Measurements from ENCODE around the gene NTRK2. TPM values are rescaled to one million over a fixed set of nuclear protein-coding genes. Genes with fewer than 3 reads are reported as not detected.

Gene NTRK2
- total RNA-seq, 1 donor from 2014 or later: 0.02 TPM

GRCh38 chr9:84969084-84969483 lies 299.6 kb downstream of the NTRK2 start:
- H4K20me1 ChIP-seq (ENCODE audit: low read depth): no peaks in the 10 kb centered on the region
- no peak overlapping the region for H3K9ac ChIP-seq
- H3K4me2 ChIP-seq: no peak overlapping the region
- no peaks in the 10 kb centered on the region for H3F3A ChIP-seq (ENCODE audit: low read depth)
- no peak overlapping the region for H2AFZ ChIP-seq (replicated peaks)
- Mint-ChIP-seq H3K4me3 (no peak overlapping the region), H3K27ac (no peak overlapping the region), H3K27me3 (ENCODE audit: insufficient read depth, low read depth) (no peaks in the 10 kb centered on the region), H3K36me3 (no peaks in the 10 kb centered on the region), H3K9me3 (no peaks in the 10 kb centered on the region), H3K4me1 (peaks cover 8% of the 10 kb centered on the region)
- DNase-seq (ENCODE audit: low spot score): no peak
- no peaks in the 10 kb centered on the region for H3K27me3 ChIP-seq
- no peaks in the 10 kb centered on the region for H3K9me3 ChIP-seq (ENCODE audit: low read depth)
- TF ChIP-seq CTCF (IDR thresholded peaks at IDR 0.05) (no peak), EZH2 (IDR thresholded peaks at IDR 0.05) (no peak), EZH2phosphoT487 (IDR thresholded peaks at IDR 0.05) (no peak)
- no peaks in the 10 kb centered on the region for H3K79me2 ChIP-seq (ENCODE audit: low read depth)
- no peaks in the 10 kb centered on the region for H3K4me1 ChIP-seq
- H3K27ac ChIP-seq: no peak overlapping the region
- H3K36me3 ChIP-seq: no peaks in the 10 kb centered on the region
- no peak overlapping the region for H3K4me3 ChIP-seq

GRCh38 chr9:84969736-84970135 lies 300.2 kb downstream of the NTRK2 start:
- Mint-ChIP-seq H3K36me3 (no peaks in the 10 kb centered on the region), H3K4me1 (peaks cover 14% of the 10 kb centered on the region), H3K27ac (no peak overlapping the region)

GRCh38 chr9:84970432-84970831 lies 300.9 kb downstream of the NTRK2 start:
- Mint-ChIP-seq H3K4me1 (peaks cover 21% of the 10 kb centered on the region), H3K27ac (no peak overlapping the region), H3K4me3 (no peak overlapping the region), H3K27me3 (ENCODE audit: insufficient read depth, low read depth) (no peaks in the 10 kb centered on the region), H3K36me3 (no peaks in the 10 kb centered on the region), H3K9me3 (no peaks in the 10 kb centered on the region)
- no peaks in the 10 kb centered on the region for H3F3A ChIP-seq (ENCODE audit: low read depth)
- H4K20me1 ChIP-seq (ENCODE audit: low read depth): no peaks in the 10 kb centered on the region
- no peak overlapping the region for H3K9ac ChIP-seq
- H3K9me3 ChIP-seq (ENCODE audit: low read depth): no peaks in the 10 kb centered on the region
- H3K4me1 ChIP-seq: no peaks in the 10 kb centered on the region
- H3K4me3 ChIP-seq: no peak overlapping the region
- H3K79me2 ChIP-seq (ENCODE audit: low read depth): no peaks in the 10 kb centered on the region
- H2AFZ ChIP-seq (replicated peaks): no peak overlapping the region
- DNase-seq (ENCODE audit: low spot score): no peak
- H3K27me3 ChIP-seq: no peaks in the 10 kb centered on the region
- no peak overlapping the region for H3K4me2 ChIP-seq
- TF ChIP-seq EZH2 (IDR thresholded peaks at IDR 0.05): no peak
- no peak for TF ChIP-seq CTCF (IDR thresholded peaks at IDR 0.05)
- TF ChIP-seq EZH2phosphoT487 (IDR thresholded peaks at IDR 0.05): no peak
- H3K36me3 ChIP-seq: no peaks in the 10 kb centered on the region
- no peak overlapping the region for H3K27ac ChIP-seq

More at GRCh38 chr9:84969736-84970135, 300.2 kb downstream of the NTRK2 start:
- no peaks in the 10 kb centered on the region for H3K27me3 Mint-ChIP-seq (ENCODE audit: insufficient read depth, low read depth)
- Histone ChIP-seq H3K9ac (no peak overlapping the region), H3F3A (ENCODE audit: low read depth) (no peaks in the 10 kb centered on the region), H3K36me3 (no peaks in the 10 kb centered on the region), H3K4me1 (no peaks in the 10 kb centered on the region), H3K79me2 (ENCODE audit: low read depth) (no peaks in the 10 kb centered on the region), H3K4me3 (no peak overlapping the region), H4K20me1 (ENCODE audit: low read depth) (no peaks in the 10 kb centered on the region), H3K27me3 (no peaks in the 10 kb centered on the region), H3K9me3 (ENCODE audit: low read depth) (no peaks in the 10 kb centered on the region), H3K27ac (no peak overlapping the region), H2AFZ (replicated peaks) (no peak overlapping the region), H3K4me2 (no peak overlapping the region)
- H3K4me3 Mint-ChIP-seq: no peak overlapping the region
- DNase-seq (ENCODE audit: low spot score): no peak
- no peaks in the 10 kb centered on the region for H3K9me3 Mint-ChIP-seq
- TF ChIP-seq EZH2phosphoT487 (IDR thresholded peaks at IDR 0.05) (no peak), CTCF (IDR thresholded peaks at IDR 0.05) (no peak), EZH2 (IDR thresholded peaks at IDR 0.05) (no peak)

Measured in neural progenitor cell (in vitro differentiated cells).